ENCODE data around the gene COL18A1.

COL18A1 gene

GRCh38 chr21:45474323-45474950 is 69.5 kb downstream of the COL18A1 start:
- Histone ChIP-seq H3K4me3 (ENCODE audit: low read length) (no peak overlapping the region), H3K36me3 (ENCODE audit: control insufficient read depth, insufficient read depth, low read length, severe bottlenecking) (peaks cover 9% of the 10 kb centered on the region), H3K9me3 (ENCODE audit: control insufficient read depth, low read length) (no peaks in the 10 kb centered on the region), H3K9ac (ENCODE audit: low read length) (no peak overlapping the region), H3K27me3 (replicated peaks; ENCODE audit: control insufficient read depth, insufficient read depth, low read length) (no peaks in the 10 kb centered on the region), H3K4me1 (ENCODE audit: control insufficient read depth, insufficient read depth, low read length) (peaks cover 21% of the 10 kb centered on the region)
- DNase-seq (ENCODE audit: low read depth): no peak

- no peak for DNase-seq (ENCODE audit: low read depth)
- Histone ChIP-seq H3K36me3 (ENCODE audit: control insufficient read depth, insufficient read depth, low read length, severe bottlenecking) (peaks cover 9% of the 10 kb centered on the region), H3K27me3 (replicated peaks; ENCODE audit: control insufficient read depth, insufficient read depth, low read length) (no peaks in the 10 kb centered on the region), H3K9ac (ENCODE audit: low read length) (no peak overlapping the region), H3K4me3 (ENCODE audit: low read length) (no peak overlapping the region), H3K4me1 (ENCODE audit: control insufficient read depth, insufficient read depth, low read length) (peaks cover 18% of the 10 kb centered on the region), H3K9me3 (ENCODE audit: control insufficient read depth, low read length) (no peaks in the 10 kb centered on the region)
Observed at GRCh38 chr21:45475004-45475685, 70.2 kb downstream of the COL18A1 start.

GRCh38 chr21:45475797-45476570 is 71.0 kb downstream of the COL18A1 start:
- H3K36me3 ChIP-seq (ENCODE audit: control insufficient read depth, insufficient read depth, low read length, severe bottlenecking): peaks cover 9% of the 10 kb centered on the region
- no peaks in the 10 kb centered on the region for H3K9me3 ChIP-seq (ENCODE audit: control insufficient read depth, low read length)
- DNase-seq (ENCODE audit: low read depth): no peak
- H3K4me1 ChIP-seq (ENCODE audit: control insufficient read depth, insufficient read depth, low read length): peaks cover 10% of the 10 kb centered on the region
- H3K27me3 ChIP-seq (replicated peaks; ENCODE audit: control insufficient read depth, insufficient read depth, low read length): no peaks in the 10 kb centered on the region
- H3K4me3 ChIP-seq (ENCODE audit: low read length): no peak overlapping the region
- H3K9ac ChIP-seq (ENCODE audit: low read length): no peak overlapping the region

GRCh38 chr21:45476582-45476981 is 71.6 kb downstream of the COL18A1 start:
- no peak for DNase-seq (ENCODE audit: low read depth)
- H3K4me1 ChIP-seq (ENCODE audit: control insufficient read depth, insufficient read depth, low read length): peaks cover 5% of the 10 kb centered on the region
- no peak overlapping the region for H3K4me3 ChIP-seq (ENCODE audit: low read length)
- H3K9ac ChIP-seq (ENCODE audit: low read length): no peak overlapping the region
- H3K36me3 ChIP-seq (ENCODE audit: control insufficient read depth, insufficient read depth, low read length, severe bottlenecking): peaks cover 9% of the 10 kb centered on the region
- no peaks in the 10 kb centered on the region for H3K27me3 ChIP-seq (replicated peaks; ENCODE audit: control insufficient read depth, insufficient read depth, low read length)
- H3K9me3 ChIP-seq (ENCODE audit: control insufficient read depth, low read length): no peaks in the 10 kb centered on the region

- H3K4me1 ChIP-seq (ENCODE audit: control insufficient read depth, insufficient read depth, low read length): no peaks in the 10 kb centered on the region
- H3K9me3 ChIP-seq (ENCODE audit: control insufficient read depth, low read length): no peaks in the 10 kb centered on the region
- H3K4me3 ChIP-seq (ENCODE audit: low read length): no peak overlapping the region
- no peaks in the 10 kb centered on the region for H3K27me3 ChIP-seq (replicated peaks; ENCODE audit: control insufficient read depth, insufficient read depth, low read length)
- no peak for DNase-seq (ENCODE audit: low read depth)
- H3K9ac ChIP-seq (ENCODE audit: low read length): no peak overlapping the region
- peaks cover 9% of the 10 kb centered on the region for H3K36me3 ChIP-seq (ENCODE audit: control insufficient read depth, insufficient read depth, low read length, severe bottlenecking)
Observed at GRCh38 chr21:45477176-45478114, 72.5 kb downstream of the COL18A1 start.

- Histone ChIP-seq H3K9me3 (ENCODE audit: control insufficient read depth, low read length) (no peaks in the 10 kb centered on the region), H3K36me3 (ENCODE audit: control insufficient read depth, insufficient read depth, low read length, severe bottlenecking) (peaks cover 9% of the 10 kb centered on the region), H3K27me3 (replicated peaks; ENCODE audit: control insufficient read depth, insufficient read depth, low read length) (no peaks in the 10 kb centered on the region), H3K9ac (ENCODE audit: low read length) (peak overlapping the region; percentile 58), H3K4me1 (ENCODE audit: control insufficient read depth, insufficient read depth, low read length) (no peaks in the 10 kb centered on the region), H3K4me3 (ENCODE audit: low read length) (no peak overlapping the region)
- peak; percentile 72 for DNase-seq (ENCODE audit: low read depth)
Observed at GRCh38 chr21:45478115-45478801, 73.3 kb downstream of the COL18A1 start.

- H3K9me3 ChIP-seq (ENCODE audit: control insufficient read depth, low read length): no peaks in the 10 kb centered on the region
- DNase-seq (ENCODE audit: low read depth): no peak
- H3K27me3 ChIP-seq (replicated peaks; ENCODE audit: control insufficient read depth, insufficient read depth, low read length): no peaks in the 10 kb centered on the region
- no peaks in the 10 kb centered on the region for H3K4me1 ChIP-seq (ENCODE audit: control insufficient read depth, insufficient read depth, low read length)
- no peak overlapping the region for H3K4me3 ChIP-seq (ENCODE audit: low read length)
- H3K9ac ChIP-seq (ENCODE audit: low read length): no peak overlapping the region
- peaks cover 15% of the 10 kb centered on the region for H3K36me3 ChIP-seq (ENCODE audit: control insufficient read depth, insufficient read depth, low read length, severe bottlenecking)
Observed at GRCh38 chr21:45478816-45479669, 74.1 kb downstream of the COL18A1 start.

- no peak for DNase-seq (ENCODE audit: low read depth)
- no peak overlapping the region for H3K9ac ChIP-seq (ENCODE audit: low read length)
- H3K36me3 ChIP-seq (ENCODE audit: control insufficient read depth, insufficient read depth, low read length, severe bottlenecking): peaks cover 20% of the 10 kb centered on the region
Observed at GRCh38 chr21:45479691-45480675, 75.0 kb downstream of the COL18A1 start.

GRCh38 chr21:45480701-45481500 is 75.9 kb downstream of the COL18A1 start:
- no peaks in the 10 kb centered on the region for H3K9me3 ChIP-seq (ENCODE audit: control insufficient read depth, low read length)
- H3K36me3 ChIP-seq (ENCODE audit: control insufficient read depth, insufficient read depth, low read length, severe bottlenecking): peaks cover 20% of the 10 kb centered on the region
- no peaks in the 10 kb centered on the region for H3K27me3 ChIP-seq (replicated peaks; ENCODE audit: control insufficient read depth, insufficient read depth, low read length)
- no peak overlapping the region for H3K9ac ChIP-seq (ENCODE audit: low read length)
- H3K4me1 ChIP-seq (ENCODE audit: control insufficient read depth, insufficient read depth, low read length): no peaks in the 10 kb centered on the region
- DNase-seq (ENCODE audit: low read depth): no peak
- no peak overlapping the region for H3K4me3 ChIP-seq (ENCODE audit: low read length)

More at GRCh38 chr21:45479691-45480675, 75.0 kb downstream of the COL18A1 start:
- Histone ChIP-seq H3K9me3 (ENCODE audit: control insufficient read depth, low read length) (no peaks in the 10 kb centered on the region), H3K4me3 (ENCODE audit: low read length) (no peak overlapping the region), H3K4me1 (ENCODE audit: control insufficient read depth, insufficient read depth, low read length) (no peaks in the 10 kb centered on the region), H3K27me3 (replicated peaks; ENCODE audit: control insufficient read depth, insufficient read depth, low read length) (no peaks in the 10 kb centered on the region)

All from adipocyte (in vitro differentiated cells).